CD4-positive, alpha-beta T cell treated with Interferon gamma for 1 hour (primary cell): ENCODE data around the gene BIRC6.
A peak's percentile ranks its signal among the peaks of the same experiment; 100 is the strongest.
"Not testable (repeated sequence)": the region's sequence is repeated elsewhere in the genome, so short reads cannot be mapped to it uniquely, and the experiment has no call there.

Experiments
- DNase-seq: peaks from one replicate; pipeline ENCODE4 v3.0.0-alpha.2; 2020

BIRC6 gene, protein sequence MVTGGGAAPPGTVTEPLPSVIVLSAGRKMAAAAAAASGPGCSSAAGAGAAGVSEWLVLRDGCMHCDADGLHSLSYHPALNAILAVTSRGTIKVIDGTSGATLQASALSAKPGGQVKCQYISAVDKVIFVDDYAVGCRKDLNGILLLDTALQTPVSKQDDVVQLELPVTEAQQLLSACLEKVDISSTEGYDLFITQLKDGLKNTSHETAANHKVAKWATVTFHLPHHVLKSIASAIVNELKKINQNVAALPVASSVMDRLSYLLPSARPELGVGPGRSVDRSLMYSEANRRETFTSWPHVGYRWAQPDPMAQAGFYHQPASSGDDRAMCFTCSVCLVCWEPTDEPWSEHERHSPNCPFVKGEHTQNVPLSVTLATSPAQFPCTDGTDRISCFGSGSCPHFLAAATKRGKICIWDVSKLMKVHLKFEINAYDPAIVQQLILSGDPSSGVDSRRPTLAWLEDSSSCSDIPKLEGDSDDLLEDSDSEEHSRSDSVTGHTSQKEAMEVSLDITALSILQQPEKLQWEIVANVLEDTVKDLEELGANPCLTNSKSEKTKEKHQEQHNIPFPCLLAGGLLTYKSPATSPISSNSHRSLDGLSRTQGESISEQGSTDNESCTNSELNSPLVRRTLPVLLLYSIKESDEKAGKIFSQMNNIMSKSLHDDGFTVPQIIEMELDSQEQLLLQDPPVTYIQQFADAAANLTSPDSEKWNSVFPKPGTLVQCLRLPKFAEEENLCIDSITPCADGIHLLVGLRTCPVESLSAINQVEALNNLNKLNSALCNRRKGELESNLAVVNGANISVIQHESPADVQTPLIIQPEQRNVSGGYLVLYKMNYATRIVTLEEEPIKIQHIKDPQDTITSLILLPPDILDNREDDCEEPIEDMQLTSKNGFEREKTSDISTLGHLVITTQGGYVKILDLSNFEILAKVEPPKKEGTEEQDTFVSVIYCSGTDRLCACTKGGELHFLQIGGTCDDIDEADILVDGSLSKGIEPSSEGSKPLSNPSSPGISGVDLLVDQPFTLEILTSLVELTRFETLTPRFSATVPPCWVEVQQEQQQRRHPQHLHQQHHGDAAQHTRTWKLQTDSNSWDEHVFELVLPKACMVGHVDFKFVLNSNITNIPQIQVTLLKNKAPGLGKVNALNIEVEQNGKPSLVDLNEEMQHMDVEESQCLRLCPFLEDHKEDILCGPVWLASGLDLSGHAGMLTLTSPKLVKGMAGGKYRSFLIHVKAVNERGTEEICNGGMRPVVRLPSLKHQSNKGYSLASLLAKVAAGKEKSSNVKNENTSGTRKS (N-terminal part only)

DNA sequence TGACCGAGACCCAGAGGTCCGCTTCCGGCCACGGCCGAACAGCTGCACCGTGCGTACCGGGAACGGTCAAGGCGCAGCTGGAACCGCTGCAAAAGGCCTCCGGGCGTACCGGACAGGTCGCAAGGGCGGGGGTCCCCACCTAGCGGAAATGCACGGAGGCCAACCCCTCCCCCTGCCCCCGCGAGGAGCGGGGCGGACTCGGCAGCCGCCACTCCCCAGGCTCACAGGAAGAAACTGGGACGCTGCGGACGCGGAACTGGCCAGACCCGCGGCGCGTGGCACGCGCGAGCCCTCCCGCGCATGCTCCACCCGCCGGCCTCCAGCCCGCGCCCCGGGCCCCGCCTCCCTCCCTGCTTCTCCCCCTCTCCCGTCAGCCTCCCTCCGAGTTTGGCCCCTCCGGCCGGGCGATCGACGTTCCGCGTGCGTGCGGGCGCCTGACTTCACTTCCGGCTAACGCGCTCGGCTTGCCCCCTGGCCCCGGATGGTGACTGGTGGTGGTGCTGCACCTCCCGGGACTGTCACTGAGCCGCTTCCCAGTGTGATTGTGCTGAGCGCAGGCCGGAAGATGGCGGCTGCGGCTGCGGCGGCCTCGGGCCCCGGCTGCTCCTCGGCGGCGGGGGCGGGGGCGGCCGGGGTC, at the start of gene BIRC6:
TSS of gene BIRC6 (plus strand) at position 343 of the 637 bp plus-strand sequence. CDS start at position 482, 139 bp downstream.
- DNase-seq: peak; percentile 95

DNA sequence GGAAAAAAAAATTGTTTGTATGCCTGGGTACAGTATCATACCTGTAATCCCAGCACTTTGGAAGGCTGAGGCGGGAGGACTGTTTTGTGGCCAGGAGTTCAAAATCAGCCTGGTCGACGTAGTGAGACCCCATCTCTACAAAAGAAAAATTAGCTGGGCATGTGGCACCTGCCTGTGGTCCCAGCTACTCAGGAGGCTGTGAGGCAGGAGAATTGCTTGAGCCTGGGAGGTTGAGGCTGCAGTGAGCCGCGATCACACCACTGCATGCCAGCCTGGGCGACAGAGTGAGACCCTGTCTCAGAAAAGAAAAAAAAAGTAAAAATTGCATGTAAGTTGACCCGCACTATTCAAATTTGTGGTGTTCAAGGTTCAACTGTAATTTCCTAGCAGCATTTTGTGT, 46.2 kb upstream of the BIRC6 start:
- no peak for DNase-seq

DNA sequence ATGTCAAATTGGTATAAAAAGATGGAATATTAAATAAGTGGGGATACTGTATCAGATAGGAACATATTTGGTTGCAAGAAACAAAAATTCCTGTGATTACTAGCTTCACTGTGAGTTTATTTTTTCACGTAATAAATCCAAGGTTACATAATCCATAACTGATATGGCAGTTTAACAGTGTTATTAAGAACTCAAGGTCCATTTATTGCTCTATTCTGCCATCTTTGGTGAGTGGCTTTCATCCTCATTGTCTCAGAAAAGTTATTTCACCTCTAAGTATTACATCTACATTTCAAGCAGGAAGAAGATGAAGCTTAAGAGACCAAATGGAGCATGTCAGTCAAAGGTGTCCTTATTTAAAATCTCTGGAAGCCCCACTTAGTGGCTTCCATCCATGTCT, 41.9 kb upstream of the BIRC6 start:
- no peak for DNase-seq

DNA sequence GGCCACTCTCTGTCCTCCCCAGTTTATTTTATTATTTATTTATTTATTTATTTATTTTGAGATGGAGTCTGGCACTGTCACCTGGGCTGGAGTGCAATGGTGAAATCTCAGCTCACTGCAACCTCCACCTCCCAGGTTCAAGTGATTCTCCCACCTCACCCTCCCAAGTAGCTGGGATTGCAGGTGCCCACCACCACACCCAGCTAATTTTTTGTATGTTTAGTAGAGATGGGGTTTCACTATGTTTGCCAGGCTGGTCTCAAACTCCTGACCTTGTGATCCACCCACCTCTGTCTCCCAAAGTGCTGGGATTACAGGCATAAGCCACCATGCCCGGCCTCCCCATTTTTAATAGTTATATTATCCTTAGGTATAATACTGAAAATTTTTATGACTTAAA, 28.1 kb upstream of the BIRC6 start:
- DNase-seq: not testable (repeated sequence)

DNA sequence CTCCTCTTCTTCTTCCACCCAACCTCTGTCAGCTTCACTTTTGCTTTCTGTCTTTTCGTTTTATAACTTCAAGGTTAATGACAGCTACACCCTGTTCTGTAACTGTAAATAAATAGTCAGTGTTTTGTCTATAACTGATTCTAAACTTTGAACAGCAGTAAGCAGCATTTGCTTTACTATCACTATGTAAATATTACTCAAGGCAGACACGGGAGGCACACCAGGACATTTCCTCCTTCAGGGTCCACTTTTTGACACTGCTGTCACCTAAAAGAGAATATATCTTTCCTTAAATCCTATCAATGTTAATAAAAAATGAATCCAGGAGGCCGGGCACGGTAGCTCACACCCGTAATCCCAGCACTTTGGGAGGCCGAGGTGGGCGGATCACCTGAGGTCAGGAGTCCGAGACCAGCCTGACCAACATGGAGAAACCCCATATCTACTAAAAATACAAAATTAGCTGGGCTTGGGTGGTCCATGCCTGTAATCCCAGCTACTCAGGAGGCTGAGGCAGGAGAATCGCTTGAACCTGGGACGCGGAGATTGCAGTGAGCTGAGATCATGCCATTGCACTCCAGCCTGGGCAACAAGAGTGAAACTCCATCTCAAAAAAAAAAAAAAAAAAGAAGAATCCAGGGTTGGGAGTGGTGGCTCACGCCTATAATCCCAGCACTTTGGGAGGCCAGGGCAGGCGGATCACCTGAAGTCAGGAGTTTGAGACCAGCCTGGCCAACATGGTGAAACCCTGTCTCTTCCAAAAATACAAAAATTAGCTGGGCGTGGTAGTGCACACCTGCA, 27.4 kb upstream of the BIRC6 start:
- DNase-seq: not testable (repeated sequence)

DNA sequence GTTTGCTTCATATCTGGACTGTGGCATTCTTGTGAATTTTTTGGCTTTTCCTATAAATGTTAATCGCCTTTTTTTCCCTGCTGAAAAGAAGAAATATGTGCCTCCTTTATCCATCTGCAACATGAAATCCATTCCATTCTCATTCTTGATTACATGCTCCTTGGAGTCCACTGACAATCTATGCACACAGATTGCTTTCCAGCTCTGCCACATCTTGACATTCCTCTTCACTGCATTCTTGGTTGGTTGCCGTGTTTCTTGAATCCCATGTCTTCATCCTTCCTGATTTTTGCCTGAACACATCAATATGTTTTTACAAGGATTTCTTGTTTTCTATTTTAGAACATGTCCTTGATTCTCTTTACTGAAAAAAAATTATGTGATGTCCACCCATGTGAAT, 26.7 kb upstream of the BIRC6 start:
- DNase-seq: no peak

DNA sequence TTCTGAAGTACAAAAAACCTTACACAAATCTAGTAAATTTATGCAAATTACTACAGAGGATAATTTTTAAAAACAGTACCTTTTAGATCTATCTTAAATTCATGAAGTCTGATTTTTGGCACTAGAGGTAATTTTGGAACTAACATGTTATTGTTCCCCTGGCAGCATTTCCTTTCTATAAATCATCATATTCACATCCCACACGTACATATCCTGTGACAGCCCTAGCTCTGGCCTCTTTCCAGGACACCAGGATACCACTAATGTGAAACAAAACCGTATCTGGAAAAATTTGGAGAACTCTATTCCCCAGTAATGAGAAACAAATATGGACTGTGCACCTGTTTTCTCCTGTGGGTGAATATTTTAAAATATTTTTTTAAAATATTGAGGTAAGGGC, 14.0 kb upstream of the BIRC6 start:
- DNase-seq: no peak

DNA sequence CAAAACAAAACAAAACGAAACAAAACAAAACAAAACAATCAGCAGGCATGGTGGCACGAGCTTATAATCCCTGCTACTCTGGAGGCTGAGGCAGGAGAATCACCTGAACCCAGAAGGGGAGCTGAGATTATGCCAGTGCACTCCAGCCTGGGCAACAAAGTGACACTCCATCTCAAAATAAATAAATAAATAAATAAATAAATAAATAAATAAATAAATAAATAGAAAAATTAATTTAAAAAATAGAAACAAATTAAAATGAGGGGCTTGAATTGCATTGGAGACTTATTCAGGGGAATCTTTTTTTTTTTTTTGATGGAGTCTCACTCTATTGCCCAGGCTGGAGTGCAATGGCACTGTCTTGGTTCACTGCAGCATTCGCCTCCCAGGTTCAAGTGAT, 6.0 kb upstream of the BIRC6 start:
- not testable (repeated sequence) for DNase-seq

DNA sequence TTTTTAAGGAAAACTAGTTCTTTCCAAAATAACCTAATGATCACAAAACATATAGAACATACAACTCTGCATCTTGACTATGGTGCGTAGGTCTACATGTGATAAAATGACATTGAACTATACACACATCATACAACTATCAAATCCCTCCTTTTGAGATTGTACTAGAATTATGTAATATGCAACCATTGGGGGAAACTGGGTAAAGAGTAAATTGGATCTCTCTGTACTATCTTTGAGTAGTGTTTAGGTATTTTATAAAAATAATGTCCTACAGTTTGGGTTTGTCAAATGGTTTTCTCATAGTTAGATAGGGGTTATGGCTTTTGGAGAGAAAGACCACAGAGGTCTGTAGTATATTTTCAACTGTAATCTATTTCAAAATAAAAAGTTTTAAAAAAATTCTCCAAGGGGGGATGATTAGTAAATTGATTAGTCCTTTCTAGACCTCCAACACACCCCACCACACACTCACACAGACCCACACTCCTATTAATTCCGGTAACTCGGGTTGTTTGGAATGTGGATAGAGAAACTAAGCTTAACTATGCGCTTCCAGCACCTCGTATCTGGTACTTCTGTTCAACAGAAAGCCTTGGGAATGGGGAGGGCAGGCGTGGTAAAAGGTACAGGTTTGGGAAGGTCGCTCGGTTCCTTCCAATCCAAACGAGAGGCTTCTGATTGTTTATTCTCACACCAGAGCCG, 695 bp upstream of the BIRC6 start:
- no peak for DNase-seq

DNA sequence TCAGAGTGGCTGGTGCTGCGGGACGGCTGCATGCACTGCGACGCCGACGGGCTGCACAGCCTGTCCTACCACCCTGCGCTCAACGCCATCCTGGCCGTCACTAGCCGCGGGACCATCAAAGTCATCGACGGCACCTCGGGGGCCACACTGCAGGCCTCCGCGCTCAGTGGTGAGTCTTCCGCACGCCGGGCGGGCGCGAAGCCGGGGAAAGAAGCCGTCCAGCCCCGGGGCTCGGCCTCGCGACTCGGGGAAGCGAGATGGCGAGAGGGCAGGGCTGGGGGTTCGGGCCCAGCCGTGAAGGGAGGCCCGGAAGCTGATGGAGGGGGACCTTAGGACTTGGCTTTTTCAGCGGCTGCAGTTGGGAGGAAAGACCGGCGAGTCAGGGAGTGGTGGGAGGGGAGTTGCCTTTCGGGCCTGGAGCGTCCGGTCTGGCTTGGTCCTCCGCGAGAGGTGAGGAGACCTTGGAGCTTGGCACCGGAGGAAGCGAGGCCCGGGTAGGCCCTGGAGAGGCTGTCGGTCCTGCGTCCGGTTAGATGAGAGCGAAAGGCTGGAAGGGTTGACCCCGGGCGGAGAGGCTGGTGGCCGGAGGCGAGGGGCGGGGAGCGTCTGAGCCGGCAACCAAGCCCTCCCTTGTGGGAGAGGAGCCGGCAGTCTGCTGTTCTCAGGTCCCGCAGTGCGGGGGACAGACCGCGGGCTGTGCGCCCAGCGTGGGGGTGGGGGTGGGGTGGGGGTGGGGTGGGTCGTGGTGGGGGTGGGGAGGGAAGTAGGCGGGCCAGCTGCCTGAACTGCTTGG, 691 bp downstream of the BIRC6 start:
- DNase-seq: peak; percentile 21

DNA sequence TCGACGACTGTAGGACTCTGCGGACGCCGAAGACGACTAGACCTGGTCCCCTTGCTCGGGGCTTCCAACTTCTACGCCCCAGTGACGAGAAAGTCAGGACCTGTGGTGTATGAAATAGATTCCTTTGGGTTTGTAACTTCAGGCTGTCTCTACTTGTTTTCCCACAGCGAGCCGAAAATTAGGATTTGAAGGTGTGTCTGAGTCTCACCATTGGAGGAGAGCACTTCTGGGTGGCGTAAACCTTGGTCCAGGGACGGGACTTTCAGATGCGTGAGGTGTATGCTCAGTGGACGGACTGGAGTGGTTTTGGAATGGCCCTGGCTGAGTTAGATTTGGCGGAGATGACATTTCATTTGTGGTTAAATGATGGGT, 1.3 kb downstream of the BIRC6 start:
- no peak for DNase-seq

DNA sequence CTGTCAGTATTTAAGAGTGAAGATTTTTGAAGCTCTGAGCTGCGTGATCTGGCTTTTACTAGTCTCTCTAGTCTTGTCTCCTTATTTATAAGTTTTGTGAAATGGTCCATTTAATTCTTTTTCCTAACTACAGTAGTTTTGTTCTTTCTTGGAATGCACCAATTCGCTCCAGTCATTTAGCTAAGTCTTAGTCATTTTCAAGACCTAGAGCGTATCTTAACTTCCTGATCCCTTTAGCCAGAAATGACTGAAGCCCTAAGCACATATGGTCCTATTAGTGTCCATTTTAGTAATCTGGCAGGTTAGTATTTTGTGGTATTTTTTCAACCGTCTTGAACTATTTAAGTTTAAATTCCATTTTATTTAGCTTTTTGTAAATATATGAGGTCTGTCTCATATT, 3.6 kb downstream of the BIRC6 start:
- DNase-seq: no peak

DNA sequence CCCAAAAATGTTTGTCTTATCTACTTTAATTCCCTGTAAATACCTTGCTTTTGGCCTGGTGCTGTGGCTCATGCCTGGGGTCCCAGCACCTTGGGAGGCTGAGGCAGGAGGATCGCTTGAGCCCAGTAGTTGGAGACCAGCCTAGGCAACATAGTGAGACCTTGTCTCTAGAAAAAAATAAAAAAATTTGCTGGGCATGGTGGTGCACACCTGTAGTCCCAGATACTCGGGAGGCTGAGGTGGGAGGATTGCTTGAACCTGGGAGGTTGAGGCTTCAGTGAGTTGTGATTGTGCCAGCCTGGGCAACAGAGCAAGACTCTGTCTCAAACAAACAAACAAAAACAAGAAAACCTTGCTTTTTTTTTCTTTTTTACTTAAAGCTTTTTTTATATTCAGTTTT, 6.2 kb downstream of the BIRC6 start:
- not testable (repeated sequence) for DNase-seq

DNA sequence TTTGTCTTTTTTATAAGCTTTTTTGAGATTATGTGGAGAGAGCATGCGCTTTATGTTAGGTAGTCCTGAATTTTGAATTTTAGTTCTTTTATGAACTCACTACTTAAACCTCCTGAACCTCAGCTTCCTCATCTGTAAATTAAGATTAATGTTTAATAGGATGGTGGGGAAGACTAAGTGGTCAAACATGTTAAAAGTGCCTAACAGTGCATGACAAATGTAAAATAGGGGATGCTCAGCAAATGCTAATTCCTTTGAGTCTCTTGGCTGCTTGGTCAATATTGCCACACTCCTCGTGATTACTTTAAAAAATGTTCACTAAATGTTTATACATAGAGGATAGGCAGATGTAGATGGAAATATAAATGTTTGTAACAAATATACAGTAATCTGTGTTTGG, 6.8 kb downstream of the BIRC6 start:
- DNase-seq: no peak

DNA sequence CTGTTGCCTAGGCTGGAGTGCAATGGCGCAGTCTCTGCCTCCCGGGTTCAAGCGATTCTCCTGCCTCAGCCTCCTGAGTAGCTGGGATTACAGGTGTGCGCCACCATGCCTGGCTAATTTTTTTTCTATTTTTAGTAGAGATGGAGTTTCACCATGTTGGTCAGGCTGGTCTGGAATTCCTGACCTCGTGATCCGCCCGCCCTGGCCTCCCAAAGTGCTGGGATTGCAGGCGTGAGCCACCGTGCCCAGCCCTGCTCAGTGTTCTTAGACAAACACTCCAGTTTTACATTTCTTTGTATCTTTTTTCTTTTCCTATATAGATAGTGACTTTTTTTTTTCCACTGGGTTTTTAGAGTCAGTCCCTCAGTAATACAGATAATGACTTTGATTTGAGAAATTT, 7.5 kb downstream of the BIRC6 start:
- not testable (repeated sequence) for DNase-seq

DNA sequence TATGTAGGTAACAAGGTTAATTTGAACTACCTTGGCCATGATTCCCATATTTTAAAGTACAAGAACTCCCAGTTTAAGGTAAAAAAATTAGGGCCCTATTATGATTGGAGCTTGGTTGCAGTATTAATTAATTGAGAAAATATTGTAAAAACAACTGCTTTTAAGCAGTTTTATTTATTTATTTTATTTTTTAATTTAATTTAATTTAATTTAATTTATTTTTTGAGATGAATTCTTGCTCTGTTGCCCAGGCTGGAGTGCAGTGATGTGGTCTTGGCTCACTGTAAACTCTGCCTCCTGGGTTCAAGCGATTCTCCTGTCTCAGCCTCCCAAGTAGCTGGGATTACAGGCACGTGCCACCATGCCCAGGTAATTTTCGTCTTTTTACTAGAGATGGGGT, 8.9 kb downstream of the BIRC6 start:
- not testable (repeated sequence) for DNase-seq

DNA sequence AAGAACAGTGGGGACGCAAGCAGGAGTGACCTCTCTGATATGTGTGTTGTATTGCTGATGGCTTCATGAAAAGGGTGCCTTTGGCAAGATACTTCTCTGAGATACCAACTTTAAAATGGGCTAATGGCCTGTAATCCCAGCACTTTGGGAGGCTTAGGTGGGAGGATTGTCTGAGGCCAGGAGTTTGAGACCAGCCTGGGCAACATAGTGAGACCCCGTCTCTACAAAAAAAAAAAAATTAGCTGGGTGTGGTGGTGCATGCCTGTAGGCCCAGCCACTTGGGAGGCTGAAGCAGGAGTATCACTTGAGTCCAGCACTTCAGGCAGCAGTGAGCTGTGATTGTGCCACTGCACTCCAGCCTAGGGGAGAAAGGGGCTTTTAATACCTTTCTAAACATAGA, 9.8 kb downstream of the BIRC6 start:
- DNase-seq: no peak

DNA sequence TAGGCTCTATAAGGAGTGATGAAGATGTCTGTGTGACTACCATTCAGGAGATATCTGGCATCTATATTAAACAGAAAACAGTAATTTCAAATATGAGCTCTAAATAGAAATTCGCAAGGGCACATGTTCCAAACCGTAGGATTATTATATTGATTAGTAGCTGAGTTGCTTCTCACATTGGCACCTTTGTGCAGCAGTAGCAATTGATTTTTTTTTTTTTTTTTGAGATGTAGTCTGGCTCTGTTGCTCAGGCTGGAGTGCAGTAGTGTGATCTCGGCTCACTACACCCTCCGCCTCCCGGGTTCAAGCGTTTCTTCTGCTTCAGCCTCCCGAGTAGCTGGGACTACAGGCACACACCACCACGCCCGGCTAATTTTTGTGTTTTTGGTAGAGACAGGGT, 12.4 kb downstream of the BIRC6 start:
- no peak for DNase-seq

DNA sequence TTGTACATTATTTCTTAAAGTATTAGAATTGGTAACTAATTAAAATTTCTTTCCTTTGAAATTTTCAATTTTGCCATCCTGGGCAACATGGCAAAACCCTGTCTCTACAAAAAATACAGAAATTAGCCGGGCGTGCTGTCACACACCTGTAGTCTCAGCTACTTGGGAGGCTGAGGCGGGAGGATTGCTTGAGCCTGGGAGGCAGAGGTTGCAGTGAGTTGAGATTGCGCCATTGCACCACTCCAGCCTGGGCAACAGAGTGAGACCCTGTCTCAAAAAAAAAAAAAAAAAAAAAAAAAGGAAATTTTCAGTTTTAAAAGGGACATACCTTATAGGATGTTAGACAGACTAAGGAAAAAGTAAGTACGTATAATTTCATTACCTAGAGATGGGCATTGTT, 14.1 kb downstream of the BIRC6 start:
- not testable (repeated sequence) for DNase-seq

DNA sequence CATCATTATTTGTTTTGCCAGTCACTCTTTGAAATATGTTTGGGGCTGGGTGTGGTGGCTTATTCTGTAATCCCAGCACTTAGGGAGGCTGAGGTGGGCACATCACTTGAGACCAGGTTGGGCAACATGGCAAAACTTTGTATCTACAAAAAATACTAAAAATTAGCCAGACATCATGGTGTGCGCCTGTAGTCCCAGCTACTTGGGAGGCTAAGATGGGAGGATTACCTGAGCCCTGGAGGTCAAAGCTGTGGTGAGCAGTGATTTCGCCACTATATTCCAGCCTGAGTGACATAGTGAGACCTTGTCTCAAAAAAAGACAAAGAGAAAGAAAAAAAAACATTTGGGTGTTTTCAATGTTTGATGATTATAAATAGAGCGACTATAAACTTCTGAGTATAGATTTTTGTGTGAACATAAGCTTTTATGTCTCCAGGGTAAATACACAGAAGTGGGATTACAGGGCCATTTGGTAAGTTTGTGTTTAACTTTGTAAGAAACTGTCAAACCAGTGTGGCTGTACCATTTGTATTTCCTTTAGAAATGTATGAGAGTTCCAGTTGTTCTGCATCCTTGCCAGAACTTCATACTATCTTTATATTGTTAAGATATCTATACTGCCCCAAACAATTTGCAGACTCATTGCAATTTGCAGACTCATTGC, 15.8 kb downstream of the BIRC6 start:
- no peak for DNase-seq
